HFFc6 (cell line): ENCODE results near the gene CBLN2. TPM values are rescaled to one million over a fixed set of nuclear protein-coding genes. Genes with fewer than 3 reads are reported as not detected.

Source experiments
- DNase-seq: peaks from one replicate; pipeline ENCODE4 v3.0.0-alpha.2; 2018
- H3K27ac Mint-ChIP-seq: 2 replicates; pipeline ENCODE4 v1.8.0; 2020; ENCODE audit warnings: mild to moderate bottlenecking, mixed read lengths
- H3K27me3 Mint-ChIP-seq: 2 replicates; pipeline ENCODE4 v1.8.0; 2021; ENCODE audit warnings: mild to moderate bottlenecking, moderate library complexity, mixed read lengths; ENCODE audit not compliant: insufficient read depth
- H3K36me3 Mint-ChIP-seq: 2 replicates; pipeline ENCODE4 v1.8.0; 2021; ENCODE audit warnings: low read depth, mixed read lengths
- H3K4me1 Mint-ChIP-seq: 2 replicates; pipeline ENCODE4 v1.8.0; 2020; ENCODE audit warnings: low read depth, mixed read lengths
- H3K4me3 Mint-ChIP-seq: 2 replicates; pipeline ENCODE4 v1.8.0; 2020; ENCODE audit warnings: mild to moderate bottlenecking, moderate library complexity, mixed read lengths
- H3K9me3 Mint-ChIP-seq: 2 replicates; pipeline ENCODE4 v1.8.0; 2020; ENCODE audit warnings: mild to moderate bottlenecking, mixed read lengths
- total RNA-seq, 6 experiments: library from RNA; stranded (reverse); fragmentation: NEBNext Ultra II Directional; extraction: Animal tissue kit (Norgen Biotek cat#: 25700); gene quantifications; 2 replicates in 1 of 6; 3 replicates in 5 of 6; pipeline ENCODE4 v1.2.3, GENCODE V29; 2021
- TF ChIP-seq, protein P1 (sequence below): fragments of 200-600 bp; sonication (generic); IDR thresholded peaks from 2 replicates; pipeline ENCODE4 v1.5.0; 2021; ENCODE audit warnings: antibody characterized with exemption, mild to moderate bottlenecking

Gene CBLN2
- total RNA-seq, 6 experiments from 2014 or later = not detected

DNA sequence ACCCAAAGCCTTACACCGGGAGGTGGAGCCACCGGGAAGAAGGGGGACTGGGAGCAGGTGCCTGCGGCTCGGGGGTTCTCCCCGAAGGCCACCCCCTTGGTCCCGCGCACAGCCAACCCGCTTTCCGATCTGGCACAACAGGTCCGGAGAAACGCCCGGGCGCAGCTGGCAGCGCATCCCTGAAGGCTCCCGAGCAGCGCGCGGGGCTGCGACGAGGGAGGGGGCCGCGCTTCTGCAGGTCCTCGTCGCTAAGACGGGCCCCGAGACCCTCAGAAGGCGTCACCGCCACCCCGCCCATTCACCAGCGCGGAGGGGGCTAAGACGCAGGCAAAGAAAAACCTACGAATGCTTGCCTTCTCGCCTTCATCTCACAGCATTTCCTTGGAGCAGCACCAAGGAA, 1.8 kb downstream of the CBLN2 start:
- TF ChIP-seq, protein P1, sequence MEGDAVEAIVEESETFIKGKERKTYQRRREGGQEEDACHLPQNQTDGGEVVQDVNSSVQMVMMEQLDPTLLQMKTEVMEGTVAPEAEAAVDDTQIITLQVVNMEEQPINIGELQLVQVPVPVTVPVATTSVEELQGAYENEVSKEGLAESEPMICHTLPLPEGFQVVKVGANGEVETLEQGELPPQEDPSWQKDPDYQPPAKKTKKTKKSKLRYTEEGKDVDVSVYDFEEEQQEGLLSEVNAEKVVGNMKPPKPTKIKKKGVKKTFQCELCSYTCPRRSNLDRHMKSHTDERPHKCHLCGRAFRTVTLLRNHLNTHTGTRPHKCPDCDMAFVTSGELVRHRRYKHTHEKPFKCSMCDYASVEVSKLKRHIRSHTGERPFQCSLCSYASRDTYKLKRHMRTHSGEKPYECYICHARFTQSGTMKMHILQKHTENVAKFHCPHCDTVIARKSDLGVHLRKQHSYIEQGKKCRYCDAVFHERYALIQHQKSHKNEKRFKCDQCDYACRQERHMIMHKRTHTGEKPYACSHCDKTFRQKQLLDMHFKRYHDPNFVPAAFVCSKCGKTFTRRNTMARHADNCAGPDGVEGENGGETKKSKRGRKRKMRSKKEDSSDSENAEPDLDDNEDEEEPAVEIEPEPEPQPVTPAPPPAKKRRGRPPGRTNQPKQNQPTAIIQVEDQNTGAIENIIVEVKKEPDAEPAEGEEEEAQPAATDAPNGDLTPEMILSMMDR = no peak
- no peak overlapping the region for H3K27ac Mint-ChIP-seq
- peaks cover 7% of the 10 kb centered on the region; the same call in 1 of the 2 replicates for H3K4me1 Mint-ChIP-seq
- no peak overlapping the region for H3K4me3 Mint-ChIP-seq
- peaks cover 5% of the 10 kb centered on the region; the same call in 1 of the 2 replicates for H3K36me3 Mint-ChIP-seq
- no peaks in the 10 kb centered on the region; the same call in 1 of the 2 replicates for H3K9me3 Mint-ChIP-seq
- DNase-seq = no peak
- peaks cover 13% of the 10 kb centered on the region for H3K27me3 Mint-ChIP-seq

DNA sequence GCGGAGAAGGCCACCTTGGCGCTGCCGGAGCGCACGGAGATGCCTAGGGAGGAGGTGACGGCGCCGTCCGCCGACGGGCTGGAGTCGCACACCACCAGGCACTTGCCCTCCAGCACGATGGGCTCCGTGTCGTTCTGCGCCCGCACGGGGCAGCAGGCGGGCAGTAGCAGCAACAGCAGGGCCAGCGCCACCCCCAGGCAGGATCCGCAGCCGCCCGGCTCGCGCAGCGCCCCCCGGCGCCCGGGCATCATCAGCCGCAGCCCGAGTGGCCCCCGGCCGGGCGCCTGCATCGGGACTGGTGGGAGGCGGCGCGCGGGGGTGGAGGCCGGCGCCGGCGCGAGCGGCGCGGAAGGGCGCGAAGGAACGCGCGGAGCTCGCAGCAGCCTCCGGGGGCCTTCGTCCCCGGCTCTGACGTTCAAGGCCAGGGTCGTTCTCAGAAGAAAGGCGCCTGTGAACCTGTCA, 2.2 kb downstream of the CBLN2 start:
- Mint-ChIP-seq H3K4me3 (no peak overlapping the region), H3K27ac (no peak overlapping the region), H3K4me1 (peaks cover 7% of the 10 kb centered on the region; the same call in 1 of the 2 replicates), H3K9me3 (no peaks in the 10 kb centered on the region; the same call in 1 of the 2 replicates), H3K27me3 (peaks cover 13% of the 10 kb centered on the region), H3K36me3 (peaks cover 5% of the 10 kb centered on the region; the same call in 1 of the 2 replicates)
- TF ChIP-seq, protein P1 = no peak
- no peak for DNase-seq

DNA sequence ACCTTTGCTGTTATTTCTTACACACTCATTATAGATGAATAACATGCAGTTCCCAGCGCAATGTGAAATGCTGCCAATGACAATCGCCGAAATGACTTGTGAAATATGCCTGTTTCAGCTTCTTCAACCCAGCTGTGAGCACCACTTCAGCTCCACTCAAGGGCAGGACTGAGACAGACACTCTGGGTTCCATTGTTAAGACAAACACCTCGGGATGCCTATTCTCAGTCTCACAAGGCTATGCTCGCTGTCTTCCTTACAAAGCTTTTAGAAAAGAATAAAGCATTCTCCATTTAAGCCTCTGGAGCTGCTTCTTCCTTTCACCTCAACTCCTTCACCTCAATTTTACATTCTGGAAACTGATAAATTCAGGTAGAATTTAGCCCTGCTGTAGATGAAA, 4.2 kb downstream of the CBLN2 start:
- Mint-ChIP-seq H3K9me3 (no peaks in the 10 kb centered on the region; the same call in none of the 2 replicates), H3K36me3 (peaks cover 5% of the 10 kb centered on the region; the same call in 1 of the 2 replicates), H3K4me1 (peaks cover 7% of the 10 kb centered on the region; the same call in 1 of the 2 replicates), H3K4me3 (no peak overlapping the region), H3K27ac (no peak overlapping the region), H3K27me3 (peaks cover 13% of the 10 kb centered on the region)
- no peak for DNase-seq
- TF ChIP-seq, protein P1 = no peak

DNA sequence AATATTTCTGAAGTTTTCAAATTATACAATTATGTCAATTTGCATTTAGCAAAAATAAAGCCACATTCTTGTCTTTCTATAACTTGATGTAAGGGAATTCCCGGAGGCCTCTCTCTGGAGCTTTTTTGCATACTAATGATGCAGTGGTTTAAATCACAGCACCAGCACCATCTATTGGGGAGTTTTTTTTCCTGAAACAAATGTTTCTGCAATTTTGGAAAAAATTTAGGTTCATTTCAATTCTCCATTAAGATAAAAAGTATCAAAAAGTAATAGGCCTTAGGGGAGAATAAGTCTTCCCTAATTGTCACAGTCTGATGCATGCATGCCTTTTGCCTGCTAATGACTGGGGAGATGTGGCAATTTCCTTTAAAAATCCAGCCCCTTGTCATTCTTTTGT, 13.5 kb downstream of the CBLN2 start:
- H3K9me3 Mint-ChIP-seq = peaks cover 10% of the 10 kb centered on the region
- TF ChIP-seq, protein P1 = no peak
- no peaks in the 10 kb centered on the region for H3K4me1 Mint-ChIP-seq
- no peak for DNase-seq
- H3K4me3 Mint-ChIP-seq = no peak overlapping the region
- H3K27me3 Mint-ChIP-seq = no peaks in the 10 kb centered on the region; the same call in 1 of the 2 replicates
- H3K36me3 Mint-ChIP-seq = no peaks in the 10 kb centered on the region
- H3K27ac Mint-ChIP-seq = no peak overlapping the region

DNA sequence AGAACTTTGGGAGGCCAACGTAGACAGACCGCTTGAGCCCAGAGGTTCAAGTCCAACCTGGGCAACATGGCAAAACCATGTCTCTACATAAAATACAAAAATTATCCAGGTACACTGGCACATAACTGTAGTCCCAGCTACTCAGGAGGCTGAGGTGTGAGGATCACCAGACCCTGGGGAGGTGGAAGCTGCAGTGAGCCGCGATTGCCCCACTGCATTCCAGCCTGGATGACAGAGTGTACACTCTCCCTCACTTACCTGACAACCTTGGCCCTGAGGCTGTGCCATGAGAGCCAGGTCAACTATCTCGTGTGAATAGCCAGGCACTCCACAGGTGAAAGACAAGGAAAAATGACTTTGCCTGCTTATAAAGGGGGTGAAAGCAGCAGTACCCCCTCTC, 39.3 kb downstream of the CBLN2 start:
- Mint-ChIP-seq H3K27ac (no peak overlapping the region), H3K9me3 (peaks cover 48% of the 10 kb centered on the region), H3K36me3 (peaks cover 4% of the 10 kb centered on the region; the same call in 1 of the 2 replicates), H3K27me3 (no peaks in the 10 kb centered on the region), H3K4me1 (no peaks in the 10 kb centered on the region), H3K4me3 (no peak overlapping the region)
- DNase-seq = no peak
- TF ChIP-seq, protein P1 = no peak
